HG02938 (cell line): ENCODE data around the gene UBTF.

Experiments
- ATAC-seq: cut with Tn5 transposase; IDR thresholded peaks from one replicate; pipeline ENCODE4 v1.9.1; 2021; ENCODE audit warnings: mild to moderate bottlenecking, moderate library complexity; ENCODE audit not compliant: unreplicated experiment

UBTF gene

GRCh38 chr17:44198721-44199552 lies 20.5 kb downstream of the UBTF start:
- ATAC-seq: peak; percentile 1

GRCh38 chr17:44197980-44198720 lies 21.3 kb downstream of the UBTF start:
- no peak for ATAC-seq

DNA sequence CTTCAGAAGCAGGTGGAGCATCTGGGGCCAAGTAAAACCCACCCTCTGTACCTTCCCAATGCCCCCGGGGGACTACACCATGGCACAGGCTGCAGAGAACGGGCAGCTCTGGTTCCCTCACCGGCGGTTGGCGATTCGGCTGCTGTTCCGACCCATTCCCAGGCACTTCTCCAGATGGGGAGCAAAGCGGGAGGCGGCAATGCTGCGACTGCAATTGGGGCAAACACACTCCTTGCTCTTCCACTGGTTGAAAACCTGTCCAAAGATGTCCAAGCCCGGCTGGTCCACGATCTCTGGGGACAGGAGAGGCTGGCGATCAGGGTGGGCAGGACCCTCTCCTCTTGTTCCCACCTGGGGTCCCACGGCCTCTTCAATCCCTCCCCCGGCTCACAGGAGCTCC lies 22.4 kb downstream of the UBTF start:
- no peak for ATAC-seq

GRCh38 chr17:44193326-44194084 lies 26.0 kb downstream of the UBTF start:
- no peak for ATAC-seq

GRCh38 chr17:44192750-44193149 lies 26.7 kb downstream of the UBTF start:
- no peak for ATAC-seq

DNA sequence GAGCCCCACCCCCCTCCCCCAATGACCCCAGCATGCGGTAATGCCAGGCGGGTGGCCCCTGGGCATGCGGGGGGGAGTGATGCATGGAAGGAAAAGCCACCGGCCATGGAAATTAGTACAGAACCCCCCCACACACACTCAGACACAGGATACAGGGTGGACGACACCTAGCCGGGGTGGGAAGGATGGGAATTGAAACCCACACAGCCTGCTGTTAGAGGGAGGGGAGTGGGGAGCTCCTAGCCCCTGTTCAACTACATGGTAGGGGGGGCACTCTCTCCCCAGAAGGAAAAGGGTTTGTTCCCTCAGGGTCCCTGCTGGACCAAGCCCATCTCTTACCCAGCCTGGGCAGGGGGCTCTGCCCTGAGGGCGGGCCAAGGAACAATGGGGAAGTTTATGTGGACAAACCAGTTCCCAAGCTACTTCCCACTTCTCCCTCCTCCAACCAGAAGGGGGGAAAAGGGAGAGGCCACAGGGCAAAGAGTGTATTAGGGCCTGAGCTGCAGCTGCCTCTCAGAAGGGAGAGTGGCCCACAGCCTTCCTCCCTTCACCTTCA lies 27.5 kb downstream of the UBTF start:
- ATAC-seq: no peak

DNA sequence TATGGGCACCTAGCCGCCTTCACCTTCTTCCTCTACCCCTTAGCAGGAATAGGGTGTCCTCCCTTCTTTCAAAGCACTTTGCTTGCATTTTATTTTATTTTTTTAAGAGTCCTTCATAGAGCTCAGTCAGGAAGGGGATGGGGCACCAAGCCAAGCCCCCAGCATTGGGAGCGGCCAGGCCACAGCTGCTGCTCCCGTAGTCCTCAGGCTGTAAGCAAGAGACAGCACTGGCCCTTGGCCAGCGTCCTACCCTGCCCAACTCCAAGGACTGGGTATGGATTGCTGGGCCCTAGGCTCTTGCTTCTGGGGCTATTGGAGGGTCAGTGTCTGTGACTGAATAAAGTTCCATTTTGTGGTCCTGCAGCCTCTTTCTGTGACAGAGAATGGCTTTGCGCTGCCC lies 28.1 kb downstream of the UBTF start:
- ATAC-seq: no peak

DNA sequence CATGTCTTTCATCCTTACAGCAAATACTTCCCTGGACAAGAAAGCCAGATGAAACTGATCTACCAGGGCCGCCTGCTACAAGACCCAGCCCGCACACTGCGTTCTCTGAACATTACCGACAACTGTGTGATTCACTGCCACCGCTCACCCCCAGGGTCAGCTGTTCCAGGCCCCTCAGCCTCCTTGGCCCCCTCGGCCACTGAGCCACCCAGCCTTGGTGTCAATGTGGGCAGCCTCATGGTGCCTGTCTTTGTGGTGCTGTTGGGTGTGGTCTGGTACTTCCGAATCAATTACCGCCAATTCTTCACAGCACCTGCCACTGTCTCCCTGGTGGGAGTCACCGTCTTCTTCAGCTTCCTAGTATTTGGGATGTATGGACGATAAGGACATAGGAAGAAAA lies 29.0 kb downstream of the UBTF start:
- no peak for ATAC-seq

DNA sequence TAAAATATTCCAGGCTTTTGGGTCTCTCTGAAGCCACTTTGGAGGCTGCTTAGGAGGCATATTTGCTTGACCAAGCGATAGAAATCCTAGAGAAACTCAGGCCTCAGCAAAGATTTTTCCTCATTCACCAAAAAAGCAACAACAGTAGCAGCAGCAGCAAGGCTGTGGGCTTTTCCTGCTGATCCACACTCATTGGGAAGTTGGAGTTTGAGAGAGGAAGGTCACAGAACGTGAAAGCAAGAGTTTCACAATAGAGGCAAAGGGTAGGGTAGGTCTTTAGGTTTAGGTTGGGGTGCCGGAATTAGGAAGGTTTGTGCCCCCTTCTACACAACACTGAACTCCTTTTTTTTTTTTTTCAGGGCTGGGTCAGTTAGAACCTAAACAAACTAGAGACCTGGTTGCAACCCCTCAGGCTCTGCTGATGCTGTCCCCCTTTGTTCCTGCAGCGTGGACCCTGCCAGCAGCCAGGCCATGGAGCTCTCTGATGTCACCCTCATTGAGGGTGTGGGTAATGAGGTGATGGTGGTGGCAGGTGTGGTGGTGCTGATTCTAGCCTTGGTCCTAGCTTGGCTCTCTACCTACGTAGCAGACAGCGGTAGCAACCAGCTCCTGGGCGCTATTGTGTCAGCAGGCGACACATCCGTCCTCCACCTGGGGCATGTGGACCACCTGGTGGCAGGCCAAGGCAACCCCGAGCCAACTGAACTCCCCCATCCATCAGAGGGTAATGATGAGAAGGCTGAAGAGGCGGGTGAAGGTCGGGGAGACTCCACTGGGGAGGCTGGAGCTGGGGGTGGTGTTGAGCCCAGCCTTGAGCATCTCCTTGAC lies 30.7 kb downstream of the UBTF start:
- no peak for ATAC-seq

DNA sequence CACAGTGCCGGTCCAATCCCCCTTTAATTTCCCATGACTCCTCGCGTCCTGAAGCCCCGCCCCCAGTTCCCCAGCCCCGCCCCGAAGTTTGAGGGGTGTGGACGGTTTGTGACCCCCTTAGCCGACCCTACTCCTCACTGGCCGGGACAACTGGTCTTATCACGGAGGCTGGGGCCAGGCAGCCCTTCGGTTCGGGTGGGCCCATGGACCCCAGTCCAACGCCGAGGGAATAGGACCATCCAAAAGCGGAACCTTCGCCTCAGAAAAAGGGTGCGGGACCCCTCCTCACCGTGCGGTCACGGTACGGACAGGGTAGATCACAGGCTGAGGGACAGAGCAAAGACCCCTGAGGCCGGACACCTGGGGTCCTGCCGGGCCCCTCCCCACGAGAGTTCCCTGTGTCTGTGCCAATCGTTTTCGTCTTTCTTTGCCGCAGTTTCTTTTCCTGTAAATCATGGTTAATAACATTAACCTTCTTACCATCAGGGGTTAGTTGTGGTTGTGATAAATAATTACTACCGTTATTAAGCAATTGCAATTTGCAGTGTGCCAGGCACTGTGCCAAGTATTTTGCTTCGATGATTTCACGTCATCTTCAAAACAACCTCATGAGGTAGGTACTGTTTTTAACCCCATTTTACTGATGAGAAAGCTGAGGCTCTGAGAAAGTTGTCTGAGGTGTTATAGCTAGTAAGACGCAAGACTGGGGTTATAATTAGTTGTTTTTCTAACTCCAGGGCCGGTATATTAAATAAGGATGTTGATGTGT lies 32.2 kb downstream of the UBTF start:
- peak; percentile 46 for ATAC-seq

- ATAC-seq: peak; percentile 92
Observed at GRCh38 chr17:44186307-44187130, 33.0 kb downstream of the UBTF start, which contains the start of gene TMUB2. Gene TMUB2 (plus strand): TSS chr17:44186972. CDS start chr17:44187709, 737 bp downstream.

DNA sequence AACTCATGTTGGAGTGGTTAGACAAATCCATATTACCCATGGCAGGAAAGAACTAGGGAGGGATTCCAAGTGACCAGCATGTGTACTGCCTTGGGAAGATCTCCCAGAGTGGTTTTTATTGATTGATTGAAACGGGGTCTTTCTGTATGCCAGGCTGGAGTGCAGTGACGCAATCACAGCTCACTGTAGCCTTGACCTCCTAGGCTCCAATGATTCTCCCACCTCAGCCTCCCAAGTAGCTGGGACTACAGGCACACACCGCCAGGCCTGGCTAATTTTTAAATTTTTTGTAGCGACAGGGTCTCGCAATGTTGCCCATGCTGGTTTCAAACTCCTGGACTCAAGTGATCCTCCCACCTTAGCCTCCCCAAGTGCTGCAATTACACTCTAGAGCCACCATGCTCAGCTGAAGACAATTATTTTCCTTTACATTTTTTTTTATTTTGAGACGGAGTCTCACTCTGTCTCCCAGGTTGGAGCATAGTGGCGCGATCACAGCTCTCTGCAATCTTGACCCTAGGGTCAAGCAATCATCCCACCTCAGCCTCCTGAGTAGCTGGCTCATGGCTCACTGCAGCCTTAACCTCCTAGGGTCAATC lies 35.2 kb downstream of the UBTF start:
- ATAC-seq: no peak

DNA sequence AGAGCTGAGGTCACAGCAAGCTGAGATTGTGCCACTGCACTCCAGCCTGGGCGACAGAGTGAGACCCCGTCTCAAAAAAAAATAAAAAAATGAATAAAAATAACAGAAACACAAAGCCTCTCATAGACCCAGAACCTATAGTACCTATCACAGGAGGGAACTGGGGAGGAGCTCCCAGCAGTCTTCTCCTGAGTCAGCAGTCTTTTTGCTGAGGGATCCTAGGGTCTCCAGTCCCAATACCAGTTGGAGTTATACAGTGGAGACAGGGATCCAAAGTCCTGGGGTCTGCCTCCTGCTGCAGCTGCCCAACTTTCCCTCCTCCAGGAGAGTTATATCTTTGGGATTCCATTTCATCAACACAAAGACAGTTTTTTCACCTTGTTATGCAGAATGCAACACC lies 36.5 kb downstream of the UBTF start:
- ATAC-seq: no peak

DNA sequence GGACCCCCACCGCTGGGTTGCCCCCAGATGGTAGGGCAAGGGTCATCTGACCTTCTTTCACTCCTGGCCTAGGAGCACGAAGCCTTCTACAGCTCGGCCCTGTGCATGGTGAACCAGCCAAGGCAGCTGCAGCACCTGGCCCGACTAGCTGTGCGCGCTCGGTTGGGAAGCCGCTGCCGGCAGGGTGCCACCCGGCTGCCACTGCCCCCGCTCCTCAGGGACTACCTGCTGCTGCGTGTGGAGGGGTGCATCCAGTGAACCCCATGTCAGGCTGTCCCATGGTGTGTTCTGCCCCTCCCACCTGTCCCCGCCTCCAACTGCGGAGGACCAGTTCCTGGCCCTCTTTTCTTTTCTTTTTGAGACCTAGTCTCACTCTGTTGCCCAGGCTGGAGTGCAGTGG lies 41.3 kb downstream of the UBTF start:
- ATAC-seq: no peak

DNA sequence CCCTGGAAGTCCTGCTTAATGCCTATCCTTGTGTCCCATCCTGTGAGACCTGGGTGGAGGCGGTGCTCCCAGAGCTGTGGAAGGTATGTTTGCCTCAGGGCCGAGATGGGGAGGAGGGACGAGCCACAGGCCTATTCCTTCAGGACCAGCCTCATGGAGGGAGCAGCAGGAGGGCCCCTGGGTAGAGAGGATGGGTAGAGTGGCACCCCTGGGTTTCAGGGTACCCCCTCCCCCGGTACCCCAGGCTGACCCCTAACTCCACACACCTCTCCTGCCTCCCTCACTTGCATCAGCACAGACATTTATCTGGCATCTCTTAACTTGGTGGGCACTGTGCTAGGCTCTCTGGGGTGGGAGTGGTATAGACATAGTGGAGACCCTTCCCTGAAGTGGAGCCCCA lies 41.8 kb downstream of the UBTF start:
- no peak for ATAC-seq

DNA sequence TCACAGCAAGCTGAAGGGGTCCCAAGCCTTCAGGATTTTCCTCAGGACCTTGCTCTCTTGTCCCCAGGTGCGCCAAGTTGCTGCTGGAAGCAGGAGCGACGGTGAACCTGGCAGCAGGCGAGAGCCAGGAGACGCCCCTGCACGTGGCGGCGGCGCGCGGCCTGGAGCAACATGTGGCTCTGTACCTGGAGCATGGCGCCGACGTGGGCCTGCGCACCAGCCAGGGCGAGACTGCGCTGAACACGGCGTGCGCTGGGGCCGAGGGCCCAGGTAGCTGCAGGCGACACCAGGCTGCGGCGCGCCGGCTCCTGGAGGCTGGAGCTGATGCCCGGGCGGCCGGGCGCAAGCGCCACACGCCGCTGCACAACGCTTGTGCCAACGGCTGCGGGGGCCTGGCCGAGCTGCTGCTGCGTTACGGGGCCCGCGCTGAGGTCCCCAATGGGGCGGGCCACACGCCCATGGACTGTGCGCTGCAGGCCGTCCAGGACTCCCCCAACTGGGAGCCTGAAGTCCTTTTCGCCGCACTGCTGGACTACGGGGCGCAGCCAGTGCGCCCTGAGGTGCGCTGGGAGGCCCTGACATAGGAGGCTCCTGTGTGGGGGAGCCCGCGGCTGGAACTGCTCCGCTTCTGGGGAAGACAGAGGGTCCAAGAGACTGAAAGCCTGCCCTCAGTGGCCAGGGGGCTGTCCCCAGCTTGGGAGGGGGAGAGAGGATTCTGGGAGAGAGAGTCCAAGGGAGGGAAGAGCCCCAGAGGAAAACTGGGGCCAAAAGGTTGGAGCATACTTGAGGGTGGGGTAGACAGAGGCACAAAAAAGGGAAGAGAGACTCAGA lies 42.6 kb downstream of the UBTF start:
- ATAC-seq: no peak

GRCh38 chr17:44176257-44176656 lies 43.2 kb downstream of the UBTF start:
- no peak for ATAC-seq
